Osteoblast (primary cell): ENCODE data around the gene AP4S1. TPM values are rescaled to one million over a fixed set of nuclear protein-coding genes. Genes with fewer than 3 reads are reported as not detected.

Experiments used
- DNase-seq: peaks from one replicate; pipeline ENCODE4 v3.0.0; 2011; ENCODE audit warnings: low spot score, mixed read lengths; ENCODE audit not compliant: insufficient read length; ENCODE audit errors: missing footprints
- H2AFZ ChIP-seq: 2 replicates; pipeline ENCODE4 v1.6.0; 2011; ENCODE audit warnings: mild to moderate bottlenecking, low read length
- H3K27ac ChIP-seq: 2 replicates; pipeline ENCODE4 v1.5.1; 2011; ENCODE audit warnings: mild to moderate bottlenecking, low read depth, low read length, moderate library complexity
- H3K27me3 ChIP-seq: 2 replicates; pipeline ENCODE4 v1.6.0; 2012; ENCODE audit warnings: mild to moderate bottlenecking, control low read depth, inconsistent platforms, low read length, moderate library complexity; ENCODE audit not compliant: insufficient read depth
- H3K36me3 ChIP-seq: 2 replicates; pipeline ENCODE4 v1.5.1; 2011; ENCODE audit warnings: mild to moderate bottlenecking, low read length, control low read depth, moderate library complexity; ENCODE audit not compliant: insufficient read depth
- H3K4me1 ChIP-seq: 2 replicates; pipeline ENCODE4 v1.5.1; 2011; ENCODE audit warnings: mild to moderate bottlenecking, low read length, control low read depth, moderate library complexity; ENCODE audit not compliant: insufficient read depth
- H3K4me2 ChIP-seq: 2 replicates; pipeline ENCODE4 v1.6.0; 2011; ENCODE audit warnings: mild to moderate bottlenecking, low read length; ENCODE audit not compliant: insufficient read depth
- H3K4me3 ChIP-seq: fragments of 200-600 bp; sonication (generic); 3 replicates; pipeline ENCODE4 v1.5.1; 2012; ENCODE audit warnings: mild to moderate bottlenecking, low read length, inconsistent platforms; ENCODE audit not compliant: insufficient read depth
- H3K79me2 ChIP-seq: 2 replicates; pipeline ENCODE4 v1.6.0; 2012; ENCODE audit warnings: mild to moderate bottlenecking, low read length, control low read depth, inconsistent platforms; ENCODE audit not compliant: insufficient read depth
- H3K9me3 ChIP-seq: 2 replicates; pipeline ENCODE4 v1.5.1; 2011; ENCODE audit warnings: low read depth, low read length, control low read depth
- H4K20me1 ChIP-seq: 2 replicates; pipeline ENCODE4 v1.6.0; 2012; ENCODE audit warnings: mild to moderate bottlenecking, low read length, control low read depth; ENCODE audit not compliant: insufficient read depth
- CTCF ChIP-seq: IDR thresholded peaks from 2 replicates; pipeline ENCODE4 v1.5.1; 2011; ENCODE audit warnings: mild to moderate bottlenecking, low read depth, low read length, moderate library complexity; ENCODE audit errors: extremely low read depth
- total RNA-seq: library from RNA; depleted of rRNA; stranded (reverse); fragments of >200 nt; gene quantifications from 2 replicates; pipeline ENCODE4 v1.2.3, GENCODE V29; 2012

The AP4S1 gene
- total RNA-seq, 1 donor: 5.4 TPM

GRCh38 chr14:31006703-31007102 is 18.7 kb upstream of the AP4S1 start:
- peaks cover 83% of the 10 kb centered on the region for H3K79me2 ChIP-seq
- no peak for DNase-seq
- no peaks in the 10 kb centered on the region for H3K4me1 ChIP-seq
- H3K27ac ChIP-seq: no peak overlapping the region
- peaks cover 16% of the 10 kb centered on the region for H3K36me3 ChIP-seq
- H4K20me1 ChIP-seq: peaks cover 17% of the 10 kb centered on the region
- no peak for TF ChIP-seq CTCF
- no peaks in the 10 kb centered on the region for H3K9me3 ChIP-seq
- no peak overlapping the region for H3K4me2 ChIP-seq
- no peaks in the 10 kb centered on the region for H3K27me3 ChIP-seq
- H2AFZ ChIP-seq: no peak overlapping the region
- H3K4me3 ChIP-seq: no peak overlapping the region

- Histone ChIP-seq H3K79me2 (peaks cover 92% of the 10 kb centered on the region), H3K36me3 (peaks cover 13% of the 10 kb centered on the region), H3K9me3 (no peaks in the 10 kb centered on the region), H2AFZ (no peak overlapping the region), H3K27ac (no peak overlapping the region), H4K20me1 (peaks cover 29% of the 10 kb centered on the region), H3K4me2 (no peak overlapping the region), H3K4me3 (no peak overlapping the region), H3K27me3 (no peaks in the 10 kb centered on the region), H3K4me1 (no peaks in the 10 kb centered on the region)
- no peak for DNase-seq
- no peak for TF ChIP-seq CTCF
These were observed 15.4 kb upstream of the AP4S1 start for GRCh38 chr14:31009836-31010574.

GRCh38 chr14:31010935-31011334 is 14.5 kb upstream of the AP4S1 start:
- no peak overlapping the region for H2AFZ ChIP-seq
- no peak overlapping the region for H3K4me3 ChIP-seq
- H4K20me1 ChIP-seq: peaks cover 39% of the 10 kb centered on the region
- H3K27me3 ChIP-seq: no peaks in the 10 kb centered on the region
- no peak for TF ChIP-seq CTCF
- H3K4me1 ChIP-seq: no peaks in the 10 kb centered on the region
- no peak overlapping the region for H3K27ac ChIP-seq
- DNase-seq: no peak
- H3K36me3 ChIP-seq: peaks cover 13% of the 10 kb centered on the region
- H3K9me3 ChIP-seq: no peaks in the 10 kb centered on the region
- H3K4me2 ChIP-seq: no peak overlapping the region
- peaks cover 92% of the 10 kb centered on the region for H3K79me2 ChIP-seq

- Histone ChIP-seq H3K9me3 (no peaks in the 10 kb centered on the region), H3K27ac (no peak overlapping the region), H2AFZ (no peak overlapping the region), H3K27me3 (no peaks in the 10 kb centered on the region), H3K4me2 (no peak overlapping the region), H3K79me2 (peaks cover 89% of the 10 kb centered on the region), H3K4me1 (no peaks in the 10 kb centered on the region), H3K4me3 (no peak overlapping the region), H3K36me3 (peaks cover 12% of the 10 kb centered on the region), H4K20me1 (peaks cover 53% of the 10 kb centered on the region)
- no peak for DNase-seq
- TF ChIP-seq CTCF: no peak
These were observed 11.6 kb upstream of the AP4S1 start for GRCh38 chr14:31013841-31014240.
